T-cell (primary cell): ENCODE results near the gene RPL18. TPM values are rescaled to one million over a fixed set of nuclear protein-coding genes. Genes with fewer than 3 reads are reported as not detected.

Experiments used
- ATAC-seq, 4 experiments: fragments of 200-7000 bp in 3 of 4; fragments of 150-1000 bp in 1 of 4; cut with Tn5 transposase; replicated peaks in 1 of 4; 1 replicate in 3 of 4; 2 replicates in 1 of 4; pipeline ENCODE4 v1.10.0; 2021; ENCODE audit warnings: moderate library complexity in 3 of 4, mild to moderate bottlenecking in 2 of 4, moderate number of reproducible peaks in 1 of 4
- CTCF ChIA-PET, 2 donors: fragments of 300-600 bp; sonication (Branson Sonifier 250); formaldehyde crosslinking; loops; one replicate each; lab custom pipeline; 2022; ENCODE audit warnings: antibody characterized with exemption in 2 of 2; lab: Charles Lee
- POLR2A ChIA-PET, 2 donors: fragments of 300-600 bp; sonication (Branson Sonifier 250); formaldehyde crosslinking; loops; one replicate each; lab custom pipeline; 2022; ENCODE audit warnings: antibody characterized with exemption in 2 of 2; lab: Charles Lee
- DNase-seq, 35 experiments: peaks; one replicate each; pipeline versions ENCODE4 v3.0.0 to v3.0.0-alpha.2; 2013 to 2023
- H3K27ac ChIP-seq: one replicate; pipeline ENCODE4 v1.5.1; 2013; ENCODE audit warnings: low read length
- H3K27me3 ChIP-seq, 2 experiments: replicated peaks in 1 of 2; 1 replicate in 1 of 2; 2 replicates in 1 of 2; pipeline versions ENCODE4 v1.6.1 to v1.7.0; 2013; ENCODE audit warnings: low read length in 1 of 2, mixed read lengths in 1 of 2; ENCODE audit not compliant: control insufficient read depth in 2 of 2, insufficient read depth in 2 of 2; ENCODE audit errors: extremely low read depth in 1 of 2
- H3K36me3 ChIP-seq, 2 donors: 1 replicate in 1 of 2; 2 replicates in 1 of 2; pipeline versions ENCODE4 v1.6.1 to v1.7.0; 2013; ENCODE audit warnings: low read length in 1 of 2; ENCODE audit not compliant: control insufficient read depth in 2 of 2, insufficient read depth in 1 of 2; ENCODE audit errors: extremely low read depth in 1 of 2
- H3K4me1 ChIP-seq, 2 experiments: 1 replicate in 1 of 2; 2 replicates in 1 of 2; pipeline versions ENCODE4 v1.6.1 to v1.7.0; 2013; ENCODE audit warnings: low read length in 2 of 2, mixed read lengths in 1 of 2; ENCODE audit not compliant: insufficient read depth in 2 of 2, control insufficient read depth in 1 of 2; ENCODE audit errors: extremely low read depth in 1 of 2
- H3K4me3 ChIP-seq, 2 donors: 1 replicate in 1 of 2; 2 replicates in 1 of 2; pipeline versions ENCODE4 v1.5.1 to v1.7.0; 2013; ENCODE audit warnings: mild to moderate bottlenecking in 2 of 2, low read length in 1 of 2, moderate library complexity in 1 of 2; ENCODE audit not compliant: control insufficient read depth in 1 of 2; ENCODE audit errors: extremely low read depth in 1 of 2
- H3K9me3 ChIP-seq: 2 replicates; pipeline ENCODE4 v1.7.0; 2013
- H3K27ac Mint-ChIP-seq, 2 donors: one replicate each; pipeline ENCODE4 v1.8.0; 2020 to 2021; ENCODE audit warnings: mild to moderate bottlenecking in 2 of 2, mixed read lengths in 2 of 2
- H3K27me3 Mint-ChIP-seq, 2 donors: one replicate each; pipeline ENCODE4 v1.8.0; 2021 to 2022; ENCODE audit warnings: mixed read lengths in 2 of 2
- H3K36me3 Mint-ChIP-seq: one replicate; pipeline ENCODE4 v1.8.0; 2021; ENCODE audit warnings: mixed read lengths
- H3K4me1 Mint-ChIP-seq, 3 donors: one replicate each; pipeline ENCODE4 v1.8.0; 2020 to 2022; ENCODE audit warnings: mixed read lengths in 3 of 3, mild to moderate bottlenecking in 1 of 3
- H3K4me3 Mint-ChIP-seq, 3 donors: one replicate each; pipeline ENCODE4 v1.8.0; 2020 to 2022; ENCODE audit warnings: mild to moderate bottlenecking in 3 of 3, mixed read lengths in 3 of 3, moderate library complexity in 3 of 3
- H3K9me3 Mint-ChIP-seq, 3 donors: one replicate each; pipeline ENCODE4 v1.8.0; 2020 to 2022; ENCODE audit warnings: mixed read lengths in 3 of 3
- WGBS: methylation state at CpG from one replicate; pipeline ENCODE4 v1.1.5; 2013; ENCODE audit warnings: missing lambda C conversion rate; ENCODE audit not compliant: insufficient coverage; 5-methylcytosine and 5-hydroxymethylcytosine counted together
- total RNA-seq, 35 experiments: library from RNA in 6 of 35; stranded (reverse) in 6 of 35; fragments of 120-200 nt in 1 of 35; gene quantifications; one replicate each; pipeline versions ENCODE4 v1.2.1 to v1.2.4 and lab custom pipeline; 2013 to 2026

The RPL18 gene
- total RNA-seq, 5 donors from 2014 or later (not counting 1 experiment from before 2014, with no cell fraction given) = 2,370 to 2,784 (median 2,662) TPM

DNA sequence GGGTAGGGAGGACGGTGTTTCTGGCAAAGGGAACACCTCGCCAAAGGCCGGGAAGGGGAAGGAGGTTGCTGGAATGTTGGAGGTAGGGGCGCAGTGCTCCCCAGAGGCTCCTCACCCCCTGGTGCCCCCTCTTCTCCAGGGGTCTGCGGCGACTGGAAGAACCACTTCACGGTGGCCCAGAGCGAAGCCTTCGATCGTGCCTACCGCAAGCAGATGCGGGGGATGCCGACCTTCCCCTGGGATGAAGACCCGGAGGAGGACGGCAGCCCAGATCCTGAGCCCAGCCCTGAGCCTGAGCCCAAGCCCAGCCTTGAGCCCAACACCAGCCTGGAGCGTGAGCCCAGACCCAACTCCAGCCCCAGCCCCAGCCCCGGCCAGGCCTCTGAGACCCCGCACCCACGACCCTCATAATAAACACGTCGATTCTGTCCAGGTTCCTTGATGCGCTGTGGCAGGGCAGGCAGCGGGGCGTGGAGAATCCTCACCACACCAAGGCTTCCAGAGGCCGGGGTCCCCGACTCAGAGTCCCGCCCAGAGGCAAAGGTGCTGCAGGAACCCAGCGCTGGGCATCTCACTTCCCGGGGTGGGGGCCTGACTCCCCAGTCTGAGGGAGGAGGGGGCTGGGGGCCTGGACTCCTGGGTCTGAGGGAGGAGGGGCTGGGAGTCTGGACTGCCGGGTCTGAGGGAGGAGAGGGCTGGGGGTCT, 19.8 kb downstream of the RPL18 start:
- Histone ChIP-seq H3K36me3 (no peaks in the 10 kb centered on the region), H3K27ac (no peak overlapping the region), H3K4me1 (peaks cover 0 to 25% of the 10 kb centered on the region in 2 experiments), H3K27me3 (peaks cover 0 to 20% of the 10 kb centered on the region in 2 experiments), H3K9me3 (no peaks in the 10 kb centered on the region), H3K4me3 (no peak overlapping the region)
- H3K4me1 Mint-ChIP-seq = peaks cover 0 to 17% (median 9%) of the 10 kb centered on the region in 3 donors
- H3K27me3 Mint-ChIP-seq = no peaks in the 10 kb centered on the region
- WGBS = 85% methylated on average over 26 of the region's 30 CpGs
- H3K36me3 Mint-ChIP-seq = no peaks in the 10 kb centered on the region
- no peak for DNase-seq
- POLR2A ChIA-PET = no interaction called here
- CTCF ChIA-PET = interaction anchor here in 1 of 2 donors (0.7 kb wide), 1 partner anchor 115 kb away, joined by 3 read pairs; no protein-coding TSS in a partner anchor
- no peak for ATAC-seq
- no peak overlapping the region for H3K4me3 Mint-ChIP-seq
- no peaks in the 10 kb centered on the region for H3K9me3 Mint-ChIP-seq
- no peak overlapping the region for H3K27ac Mint-ChIP-seq

DNA sequence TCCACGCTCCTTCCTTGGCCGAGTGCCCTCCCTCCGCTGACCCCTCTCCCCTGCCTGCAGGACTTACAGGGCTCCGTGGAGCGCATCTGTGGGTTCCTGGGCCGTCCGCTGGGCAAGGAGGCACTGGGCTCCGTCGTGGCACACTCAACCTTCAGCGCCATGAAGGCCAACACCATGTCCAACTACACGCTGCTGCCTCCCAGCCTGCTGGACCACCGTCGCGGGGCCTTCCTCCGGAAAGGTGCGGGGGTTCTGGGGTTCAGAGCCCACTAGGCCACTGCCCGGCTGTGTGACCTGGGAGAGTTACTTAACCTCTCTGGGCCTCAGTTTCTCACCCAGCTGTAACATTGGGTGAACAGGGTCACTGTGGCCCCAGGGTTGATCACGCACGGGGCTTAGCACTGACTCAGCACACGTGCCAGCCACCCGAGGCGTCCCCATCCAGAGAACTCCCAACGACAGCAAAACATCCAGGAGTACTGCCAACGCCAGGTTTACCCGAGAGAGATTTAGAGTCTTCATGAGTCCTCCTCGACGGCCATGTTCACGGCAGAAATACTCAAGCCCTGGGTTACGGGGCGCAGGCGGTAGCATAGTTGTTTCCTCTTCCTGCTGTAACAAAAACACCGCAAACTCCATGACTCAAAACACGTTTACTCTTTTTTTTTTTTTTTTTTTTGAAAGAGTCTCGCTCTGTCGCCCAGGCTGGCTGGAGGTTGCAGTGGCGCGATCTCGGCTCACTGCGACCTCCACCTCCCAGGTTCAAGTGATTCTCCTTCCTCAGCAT, 22.1 kb downstream of the RPL18 start:
- H3K27ac Mint-ChIP-seq = peak overlapping the region; percentile 86 to 88
- peak overlapping the region; percentile 75 for H3K27ac ChIP-seq
- POLR2A ChIA-PET = interaction anchor here in 1 of 2 donors (0.7 kb wide), 1 partner anchor 74 kb away, joined by 7 read pairs; no protein-coding TSS in a partner anchor
- DNase-seq (peak in 28 of 35 experiments; percentile 25 to 74 (median 40)), ATAC-seq (peak; percentile 74 to 89 (median 83))
- WGBS = 72% methylated on average over 30 of the region's 39 CpGs
- H3K4me3 ChIP-seq = peak overlapping the region in 1 of 2 donors; percentile 44
- H3K27me3 ChIP-seq = peaks cover 0 to 20% of the 10 kb centered on the region in 2 experiments
- H3K27me3 Mint-ChIP-seq = no peaks in the 10 kb centered on the region
- no peaks in the 10 kb centered on the region for H3K36me3 ChIP-seq
- no peaks in the 10 kb centered on the region for H3K9me3 ChIP-seq
- H3K36me3 Mint-ChIP-seq = no peaks in the 10 kb centered on the region
- H3K4me3 Mint-ChIP-seq = peak overlapping the region; percentile 51 to 75 (median 70)
- peaks cover 0 to 28% of the 10 kb centered on the region in 2 experiments for H3K4me1 ChIP-seq
- CTCF ChIA-PET = interaction anchor here in 1 of 2 donors (0.6 kb wide), 1 partner anchor 263 kb away, joined by 3 read pairs; no protein-coding TSS in a partner anchor
- no peaks in the 10 kb centered on the region for H3K9me3 Mint-ChIP-seq
- H3K4me1 Mint-ChIP-seq = peaks cover 0 to 24% (median 9%) of the 10 kb centered on the region in 3 donors

DNA sequence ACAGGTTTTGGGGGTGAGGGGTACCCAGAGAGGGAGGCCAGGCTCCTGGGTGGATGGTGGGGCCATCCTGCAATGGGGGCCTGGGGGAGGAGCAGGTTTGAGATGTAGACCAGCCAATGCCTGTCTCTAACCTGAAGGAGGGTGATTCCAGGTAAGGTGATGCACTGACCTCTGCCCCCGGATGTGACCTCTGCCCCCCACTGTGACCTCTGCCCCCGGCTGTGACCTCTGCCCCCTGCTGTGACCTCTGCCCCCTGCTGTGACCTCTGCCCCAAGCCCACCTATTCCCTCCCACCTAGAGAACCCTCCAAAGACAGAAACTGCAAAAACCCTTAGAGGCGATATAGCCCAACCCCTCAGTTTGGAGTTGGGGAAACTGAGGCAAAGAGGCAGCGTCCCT, 22.7 kb downstream of the RPL18 start:
- Mint-ChIP-seq H3K4me3 (peak overlapping the region in 2 of 3 donors; percentile 70 to 75), H3K27ac (peak overlapping the region; percentile 86 to 88), H3K9me3 (no peaks in the 10 kb centered on the region), H3K36me3 (no peaks in the 10 kb centered on the region), H3K4me1 (peaks cover 0 to 27% (median 9%) of the 10 kb centered on the region in 3 donors), H3K27me3 (no peaks in the 10 kb centered on the region)
- peak overlapping the region in 1 of 2 donors; percentile 44 for H3K4me3 ChIP-seq
- H3K27ac ChIP-seq = peak overlapping the region; percentile 75
- H3K27me3 ChIP-seq = peaks cover 0 to 20% of the 10 kb centered on the region in 2 experiments
- H3K4me1 ChIP-seq = peaks cover 0 to 28% of the 10 kb centered on the region in 2 experiments
- no peaks in the 10 kb centered on the region for H3K9me3 ChIP-seq
- H3K36me3 ChIP-seq = no peaks in the 10 kb centered on the region
- DNase-seq (no peak), ATAC-seq (no peak)
- ChIA-PET CTCF (interaction anchor here in 1 of 2 donors (0.6 kb wide), 1 partner anchor 1334 kb away, joined by 3 read pairs; no protein-coding TSS in a partner anchor), POLR2A (no interaction called here)
- 100% methylated on average over 1 of the region's 4 CpGs for WGBS

DNA sequence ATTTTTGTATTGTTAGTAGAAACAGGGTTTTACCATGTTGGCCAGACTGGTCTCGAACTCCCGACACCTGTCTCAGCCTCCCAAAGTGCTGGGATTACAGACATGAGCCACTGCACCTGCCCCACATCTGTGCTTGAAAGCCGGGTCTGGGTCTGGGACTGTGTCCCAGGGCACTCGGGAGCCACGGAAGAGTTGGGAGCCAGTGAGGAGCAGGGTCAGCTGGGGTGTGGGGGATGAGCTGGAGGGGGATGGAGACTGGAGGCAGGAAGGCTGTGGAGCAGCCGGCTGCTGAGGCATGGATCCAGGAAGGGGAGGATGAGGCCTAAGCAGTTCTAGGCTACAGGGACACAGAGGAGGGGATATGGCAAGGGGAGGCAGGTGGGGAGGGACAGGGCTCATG, 23.1 kb downstream of the RPL18 start:
- H3K4me1 Mint-ChIP-seq = peaks cover 0 to 27% (median 9%) of the 10 kb centered on the region in 3 donors
- DNase-seq (no peak), ATAC-seq (no peak)
- no peaks in the 10 kb centered on the region for H3K9me3 Mint-ChIP-seq
- Histone ChIP-seq H3K9me3 (no peaks in the 10 kb centered on the region), H3K36me3 (no peaks in the 10 kb centered on the region), H3K4me3 (peak overlapping the region in 1 of 2 donors; percentile 44), H3K27ac (peak overlapping the region; percentile 75), H3K4me1 (peaks cover 0 to 28% of the 10 kb centered on the region in 2 experiments), H3K27me3 (peaks cover 0 to 17% of the 10 kb centered on the region in 2 experiments)
- ChIA-PET POLR2A (interaction anchor here in 1 of 2 donors (0.6 kb wide), 1 partner anchor 90 kb away, joined by 5 read pairs; no protein-coding TSS in a partner anchor), CTCF (interaction anchor here in 1 of 2 donors (0.6 to 1.8 kb wide), 4 partner anchors 12 to 1352 kb away, joined by 3 to 7 read pairs (median 4); no protein-coding TSS in a partner anchor)
- WGBS = 91% methylated on average over 6 of the region's 6 CpGs
- no peaks in the 10 kb centered on the region for H3K27me3 Mint-ChIP-seq
- H3K4me3 Mint-ChIP-seq = peak overlapping the region in 2 of 3 donors; percentile 45 to 70
- H3K36me3 Mint-ChIP-seq = no peaks in the 10 kb centered on the region
- H3K27ac Mint-ChIP-seq = peak overlapping the region; percentile 44 to 86

DNA sequence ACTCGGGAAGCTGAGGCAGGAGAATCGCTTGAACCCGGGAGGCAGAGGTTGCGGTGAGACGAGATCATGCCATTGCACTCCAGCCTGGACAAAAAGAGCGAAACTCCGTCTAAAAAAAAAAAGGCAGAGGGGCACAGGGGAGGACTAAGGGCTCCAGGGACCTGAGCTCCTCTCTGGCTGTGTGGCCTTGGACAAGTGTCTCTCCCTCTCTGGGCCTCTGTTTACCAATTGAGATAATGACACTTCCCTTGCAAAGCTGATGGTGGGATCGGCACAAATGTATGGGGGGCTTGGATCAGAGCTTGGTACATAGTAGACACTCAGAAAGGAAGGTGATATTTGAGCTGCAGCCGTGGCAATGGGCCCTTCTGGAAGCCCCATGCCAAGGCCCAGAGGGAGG, 23.8 kb downstream of the RPL18 start:
- Histone ChIP-seq H3K27ac (no peak overlapping the region), H3K36me3 (no peaks in the 10 kb centered on the region), H3K4me3 (no peak overlapping the region), H3K9me3 (no peaks in the 10 kb centered on the region), H3K4me1 (peaks cover 0 to 28% of the 10 kb centered on the region in 2 experiments), H3K27me3 (peaks cover 0 to 19% of the 10 kb centered on the region in 2 experiments)
- peaks cover 0 to 2% of the 10 kb centered on the region in 2 donors for H3K27me3 Mint-ChIP-seq
- H3K9me3 Mint-ChIP-seq = no peaks in the 10 kb centered on the region
- CTCF ChIA-PET = interaction anchor here in 1 of 2 donors (0.6 to 1.8 kb wide), 3 partner anchors 11 to 1351 kb away, joined by 3 to 7 read pairs (median 6); no protein-coding TSS in a partner anchor
- ATAC-seq (no peak), DNase-seq (no peak)
- peak overlapping the region in 1 of 2 donors; percentile 86 for H3K27ac Mint-ChIP-seq
- 83% methylated on average over 8 of the region's 9 CpGs for WGBS
- POLR2A ChIA-PET = interaction anchor here in 1 of 2 donors (0.6 kb wide), 1 partner anchor 89 kb away, joined by 5 read pairs; no protein-coding TSS in a partner anchor
- H3K4me3 Mint-ChIP-seq = peak overlapping the region; percentile 0 to 68 (median 21)
- peaks cover 0 to 27% (median 9%) of the 10 kb centered on the region in 3 donors for H3K4me1 Mint-ChIP-seq
- H3K36me3 Mint-ChIP-seq = no peaks in the 10 kb centered on the region
